Right lobe of liver (tissue), 4 donors: ENCODE results near the gene TMIE.
A peak's percentile ranks its signal among the peaks of the same experiment; 100 is the strongest.

Experiments used
- CTCF ChIP-seq, 4 donors: fragments of 200-600 bp in 3 of 4; fragments of 450-650 bp in 1 of 4; IDR thresholded peaks; one replicate each; pipeline versions ENCODE4 v1.5.1 to v1.8.0; 2016 to 2022; ENCODE audit warnings: antibody characterized with exemption in 4 of 4, mild to moderate bottlenecking in 2 of 4
- POLR2A ChIP-seq: fragments of 450-650 bp; IDR thresholded peaks from one replicate; pipeline ENCODE4 v1.6.1; 2017; ENCODE audit warnings: antibody characterized with exemption, mild to moderate bottlenecking
- donor health status: DM: no; HTN: no; CAD: no.
- donor health status: DM: no; HTN: no; CAD: no.
- donor health status: DM: no; HTN: yes; CAD: no.

- TF ChIP-seq CTCF (IDR thresholded peaks at IDR 0.05) (no peak), POLR2A (peak; percentile 83)
Measured at GRCh38 chr3:46693038-46693891, 7.9 kb upstream of the TMIE start, which contains the start of gene ALS2CL.
